HepG2 (cell line): ENCODE results near the gene NFATC3. TPM values are rescaled to one million over a fixed set of nuclear protein-coding genes. Genes with fewer than 3 reads are reported as not detected.

Experiments used
- DMAP1 ChIP-seq: IDR thresholded peaks from 2 replicates; pipeline ENCODE4 v1.6.1; 2016
- ERF ChIP-seq: IDR thresholded peaks from 2 replicates; pipeline ENCODE4 v1.6.1; 2018; ENCODE audit warnings: missing biosample characterization, missing genetic modification reagents
- HOXD1 ChIP-seq: sonication (generic); formaldehyde crosslinking; IDR thresholded peaks from 2 replicates; pipeline ENCODE4 v1.5.0; 2020; ENCODE audit warnings: missing genetic modification reagents
- JUNB ChIP-seq: sonication (generic); formaldehyde crosslinking; IDR thresholded peaks from 2 replicates; pipeline ENCODE4 v1.8.0; 2022; ENCODE audit warnings: missing genetic modification reagents, mild to moderate bottlenecking, borderline replicate concordance
- KAT2B ChIP-seq: fragments of 150-350 bp; IDR thresholded peaks from 2 replicates; pipeline ENCODE4 v1.6.1; 2014; ENCODE audit warnings: low read depth, low read length, borderline replicate concordance
- MBD4 ChIP-seq: IDR thresholded peaks from 2 replicates; pipeline ENCODE4 v1.6.1; 2012; ENCODE audit warnings: low read length, inconsistent platforms, borderline replicate concordance
- MXI1 ChIP-seq: IDR thresholded peaks from 3 replicates; pipeline ENCODE4 v1.6.1; 2012; ENCODE audit warnings: low read depth, low read length, inconsistent platforms, borderline replicate concordance
- POLR2G ChIP-seq: fragments of 200-400 bp; formaldehyde crosslinking; IDR thresholded peaks from 2 replicates; pipeline ENCODE4 v1.6.1; 2018; ENCODE audit warnings: mild to moderate bottlenecking, low read depth, low read length, moderate library complexity
- WIZ ChIP-seq: sonication (generic); formaldehyde crosslinking; IDR thresholded peaks from 2 replicates; pipeline ENCODE4 v1.5.1; 2020; ENCODE audit warnings: mild to moderate bottlenecking, missing genetic modification reagents
- YEATS4 ChIP-seq: sonication (generic); formaldehyde crosslinking; IDR thresholded peaks from 2 replicates; pipeline ENCODE4 v1.4.0; 2020; ENCODE audit warnings: missing genetic modification reagents, borderline replicate concordance
- ZNF251 ChIP-seq: sonication (generic); formaldehyde crosslinking; IDR thresholded peaks from 2 replicates; pipeline ENCODE4 v1.9.0; 2021; ENCODE audit warnings: mild to moderate bottlenecking, missing genetic modification reagents
- ZNF564 ChIP-seq: sonication (generic); formaldehyde crosslinking; IDR thresholded peaks from 2 replicates; pipeline ENCODE4 v1.8.1; 2023; ENCODE audit warnings: mild to moderate bottlenecking, missing genetic modification reagents
- ZNF749 ChIP-seq: sonication (generic); formaldehyde crosslinking; IDR thresholded peaks from 2 replicates; pipeline ENCODE4 v1.8.0; 2022; ENCODE audit warnings: mild to moderate bottlenecking, missing genetic modification reagents, moderate library complexity, borderline replicate concordance
- ZNF773 ChIP-seq: sonication (generic); formaldehyde crosslinking; IDR thresholded peaks from 2 replicates; pipeline ENCODE4 v1.4.0; 2020; ENCODE audit warnings: missing genetic modification reagents, borderline replicate concordance
- polyA plus RNA-seq, 8 experiments: library from polyadenylated mRNA; depleted of rRNA in 3 of 8; stranded (reverse) in 7 of 8; unstranded in 1 of 8; fragments of >200 nt; fragmentation: Illumina TruSeq in 4 of 8; extraction: Trizol in 4 of 8; gene quantifications; 2 replicates each; pipeline versions ENCODE4 v1.2.1 to v1.2.3, GENCODE V29; 2011 to 2016; ENCODE audit warnings: low read depth in 4 of 8, missing spikeins in 1 of 8, mixed read lengths in 1 of 8; ENCODE audit not compliant: insufficient read depth in 1 of 8
- total RNA-seq, 5 experiments: library from RNA; depleted of rRNA; stranded (reverse); fragments of >200 nt; fragmentation: Illumina TruSeq; extraction: Trizol; gene quantifications; 2 replicates each; pipeline ENCODE4 v1.2.3, GENCODE V29; 2016; ENCODE audit warnings: low read depth in 1 of 5
- TF ChIP-seq, protein P1 (sequence below): sonication (generic); formaldehyde crosslinking; IDR thresholded peaks from 2 replicates; pipeline ENCODE4 v1.4.0; 2020; ENCODE audit warnings: missing genetic modification reagents
- TF ChIP-seq, protein P2 (sequence below): sonication (generic); formaldehyde crosslinking; IDR thresholded peaks from 2 replicates; pipeline ENCODE4 v1.4.0; 2020; ENCODE audit warnings: mild to moderate bottlenecking, missing genetic modification reagents
- TF ChIP-seq, protein P3 (sequence below): sonication (generic); formaldehyde crosslinking; IDR thresholded peaks from 2 replicates; pipeline ENCODE4 v1.5.0; 2020; ENCODE audit warnings: missing genetic modification reagents
- TF ChIP-seq, protein P4 (sequence below): sonication (generic); formaldehyde crosslinking; IDR thresholded peaks from 2 replicates; pipeline ENCODE4 v1.4.0; 2020; ENCODE audit warnings: missing genetic modification reagents, mild to moderate bottlenecking, borderline replicate concordance
- TF ChIP-seq, protein P5 (sequence below): IDR thresholded peaks from 2 replicates; pipeline ENCODE4 v1.6.1; 2012; ENCODE audit warnings: inconsistent platforms
- TF ChIP-seq, protein P6 (sequence below): sonication (generic); formaldehyde crosslinking; IDR thresholded peaks from 2 replicates; pipeline ENCODE4 v1.5.1; 2020; ENCODE audit warnings: mild to moderate bottlenecking, missing genetic modification reagents, moderate library complexity

The NFATC3 gene
- total and polyA plus RNA-seq, 2 of the 13 experiments (the other 11 are each of a cell fraction or from before 2014, with no cell fraction given): 52.6 to 62.7 TPM

DNA sequence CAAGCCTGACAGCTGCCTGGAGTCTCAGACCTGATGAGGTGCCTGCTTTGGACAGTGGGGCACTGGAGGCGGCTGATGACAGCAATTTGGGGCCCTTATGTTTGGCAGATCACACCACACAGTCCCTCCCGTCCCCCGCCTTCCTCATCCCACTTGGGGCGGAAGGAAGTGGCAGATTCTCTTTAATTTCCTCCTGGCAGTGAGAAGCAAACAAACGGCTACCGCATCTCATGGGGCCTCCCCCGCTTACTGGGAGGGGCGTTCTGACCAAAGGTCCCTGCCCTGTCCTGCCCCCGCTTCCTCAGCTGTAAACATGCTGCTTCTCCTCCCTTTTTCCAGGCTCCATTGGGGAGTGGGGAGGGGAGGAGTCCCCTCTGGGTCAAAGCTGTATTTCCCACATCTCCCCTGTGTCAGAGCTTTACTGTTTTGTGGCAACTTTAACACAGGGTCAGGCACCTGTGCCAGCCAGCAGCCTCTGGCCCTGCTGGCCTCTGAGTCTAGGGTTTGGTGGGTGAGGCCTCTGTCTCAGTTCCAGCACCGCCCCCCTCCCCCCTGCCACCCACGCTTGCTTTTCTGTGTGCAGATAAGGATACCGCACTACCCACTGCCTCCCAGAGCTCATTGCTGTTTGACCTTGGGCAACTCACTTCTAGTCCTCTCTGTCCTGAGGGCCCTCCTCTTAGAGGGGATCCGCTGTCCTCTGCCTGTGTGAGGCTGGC, 5.4 kb upstream of the NFATC3 start (continued):
- TF ChIP-seq, protein P1, sequence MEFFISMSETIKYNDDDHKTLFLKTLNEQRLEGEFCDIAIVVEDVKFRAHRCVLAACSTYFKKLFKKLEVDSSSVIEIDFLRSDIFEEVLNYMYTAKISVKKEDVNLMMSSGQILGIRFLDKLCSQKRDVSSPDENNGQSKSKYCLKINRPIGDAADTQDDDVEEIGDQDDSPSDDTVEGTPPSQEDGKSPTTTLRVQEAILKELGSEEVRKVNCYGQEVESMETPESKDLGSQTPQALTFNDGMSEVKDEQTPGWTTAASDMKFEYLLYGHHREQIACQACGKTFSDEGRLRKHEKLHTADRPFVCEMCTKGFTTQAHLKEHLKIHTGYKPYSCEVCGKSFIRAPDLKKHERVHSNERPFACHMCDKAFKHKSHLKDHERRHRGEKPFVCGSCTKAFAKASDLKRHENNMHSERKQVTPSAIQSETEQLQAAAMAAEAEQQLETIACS: no peak
- TF ChIP-seq HOXD1 (CRISPR knock-in tag): peak; percentile 80; the same call in 1 of the 2 replicates
- peak; percentile 97 for TF ChIP-seq DMAP1 (CRISPR knock-in tag)
- TF ChIP-seq ZNF564 (CRISPR knock-in tag): no peak
- TF ChIP-seq KAT2B: no peak
- TF ChIP-seq, protein P2, sequence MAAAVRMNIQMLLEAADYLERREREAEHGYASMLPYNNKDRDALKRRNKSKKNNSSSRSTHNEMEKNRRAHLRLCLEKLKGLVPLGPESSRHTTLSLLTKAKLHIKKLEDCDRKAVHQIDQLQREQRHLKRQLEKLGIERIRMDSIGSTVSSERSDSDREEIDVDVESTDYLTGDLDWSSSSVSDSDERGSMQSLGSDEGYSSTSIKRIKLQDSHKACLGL (CRISPR knock-in tag): 0 out of 2 replicates have a peak, but pooled peaks have one; percentile 34
- TF ChIP-seq YEATS4: peak; percentile 97
- peak; percentile 98 for TF ChIP-seq ERF (CRISPR knock-in tag)
- TF ChIP-seq, protein P3, sequence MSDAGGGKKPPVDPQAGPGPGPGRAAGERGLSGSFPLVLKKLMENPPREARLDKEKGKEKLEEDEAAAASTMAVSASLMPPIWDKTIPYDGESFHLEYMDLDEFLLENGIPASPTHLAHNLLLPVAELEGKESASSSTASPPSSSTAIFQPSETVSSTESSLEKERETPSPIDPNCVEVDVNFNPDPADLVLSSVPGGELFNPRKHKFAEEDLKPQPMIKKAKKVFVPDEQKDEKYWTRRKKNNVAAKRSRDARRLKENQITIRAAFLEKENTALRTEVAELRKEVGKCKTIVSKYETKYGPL (CRISPR knock-in tag): peak; percentile 52
- 0 out of 2 replicates have a peak, but pooled peaks have one; percentile 71 for TF ChIP-seq WIZ (CRISPR knock-in tag)
- peak; percentile 96 for TF ChIP-seq POLR2G
- TF ChIP-seq, protein P4, sequence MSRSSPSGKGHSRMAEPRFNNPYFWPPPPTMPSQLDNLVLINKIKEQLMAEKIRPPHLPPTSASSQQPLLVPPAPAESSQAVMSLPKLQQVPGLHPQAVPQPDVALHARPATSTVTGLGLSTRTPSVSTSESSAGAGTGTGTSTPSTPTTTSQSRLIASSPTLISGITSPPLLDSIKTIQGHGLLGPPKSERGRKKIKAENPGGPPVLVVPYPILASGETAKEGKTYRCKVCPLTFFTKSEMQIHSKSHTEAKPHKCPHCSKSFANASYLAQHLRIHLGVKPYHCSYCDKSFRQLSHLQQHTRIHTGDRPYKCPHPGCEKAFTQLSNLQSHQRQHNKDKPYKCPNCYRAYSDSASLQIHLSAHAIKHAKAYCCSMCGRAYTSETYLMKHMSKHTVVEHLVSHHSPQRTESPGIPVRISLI (CRISPR knock-in tag): peak; percentile 66
- peak; percentile 84; the same call in 1 of the 3 replicates for TF ChIP-seq MXI1
- TF ChIP-seq, protein P5, sequence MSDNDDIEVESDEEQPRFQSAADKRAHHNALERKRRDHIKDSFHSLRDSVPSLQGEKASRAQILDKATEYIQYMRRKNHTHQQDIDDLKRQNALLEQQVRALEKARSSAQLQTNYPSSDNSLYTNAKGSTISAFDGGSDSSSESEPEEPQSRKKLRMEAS: no peak
- no peak for TF ChIP-seq ZNF773 (CRISPR knock-in tag)
- TF ChIP-seq ZNF251 (CRISPR knock-in tag): no peak
- TF ChIP-seq, protein P6, sequence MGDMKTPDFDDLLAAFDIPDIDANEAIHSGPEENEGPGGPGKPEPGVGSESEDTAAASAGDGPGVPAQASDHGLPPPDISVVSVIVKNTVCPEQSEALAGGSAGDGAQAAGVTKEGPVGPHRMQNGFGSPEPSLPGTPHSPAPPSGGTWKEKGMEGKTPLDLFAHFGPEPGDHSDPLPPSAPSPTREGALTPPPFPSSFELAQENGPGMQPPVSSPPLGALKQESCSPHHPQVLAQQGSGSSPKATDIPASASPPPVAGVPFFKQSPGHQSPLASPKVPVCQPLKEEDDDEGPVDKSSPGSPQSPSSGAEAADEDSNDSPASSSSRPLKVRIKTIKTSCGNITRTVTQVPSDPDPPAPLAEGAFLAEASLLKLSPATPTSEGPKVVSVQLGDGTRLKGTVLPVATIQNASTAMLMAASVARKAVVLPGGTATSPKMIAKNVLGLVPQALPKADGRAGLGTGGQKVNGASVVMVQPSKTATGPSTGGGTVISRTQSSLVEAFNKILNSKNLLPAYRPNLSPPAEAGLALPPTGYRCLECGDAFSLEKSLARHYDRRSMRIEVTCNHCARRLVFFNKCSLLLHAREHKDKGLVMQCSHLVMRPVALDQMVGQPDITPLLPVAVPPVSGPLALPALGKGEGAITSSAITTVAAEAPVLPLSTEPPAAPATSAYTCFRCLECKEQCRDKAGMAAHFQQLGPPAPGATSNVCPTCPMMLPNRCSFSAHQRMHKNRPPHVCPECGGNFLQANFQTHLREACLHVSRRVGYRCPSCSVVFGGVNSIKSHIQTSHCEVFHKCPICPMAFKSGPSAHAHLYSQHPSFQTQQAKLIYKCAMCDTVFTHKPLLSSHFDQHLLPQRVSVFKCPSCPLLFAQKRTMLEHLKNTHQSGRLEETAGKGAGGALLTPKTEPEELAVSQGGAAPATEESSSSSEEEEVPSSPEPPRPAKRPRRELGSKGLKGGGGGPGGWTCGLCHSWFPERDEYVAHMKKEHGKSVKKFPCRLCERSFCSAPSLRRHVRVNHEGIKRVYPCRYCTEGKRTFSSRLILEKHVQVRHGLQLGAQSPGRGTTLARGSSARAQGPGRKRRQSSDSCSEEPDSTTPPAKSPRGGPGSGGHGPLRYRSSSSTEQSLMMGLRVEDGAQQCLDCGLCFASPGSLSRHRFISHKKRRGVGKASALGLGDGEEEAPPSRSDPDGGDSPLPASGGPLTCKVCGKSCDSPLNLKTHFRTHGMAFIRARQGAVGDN (CRISPR knock-in tag): peak; percentile 98
- no peak for TF ChIP-seq JUNB (CRISPR knock-in tag)
- peak; percentile 78; the same call in 1 of the 2 replicates for TF ChIP-seq ZNF749 (CRISPR knock-in tag)
- no peak for TF ChIP-seq MBD4
